Left kidney (tissue), 2 donors: ENCODE measurements around the gene NFIX. TPM values are rescaled to one million over a fixed set of nuclear protein-coding genes. Genes with fewer than 3 reads are reported as not detected.

Experiments
- DNase-seq: peaks from one replicate; pipeline ENCODE4 v3.0.0-alpha.2; 2013
- polyA plus RNA-seq: library from polyadenylated mRNA; unstranded; fragments of 120-200 nt; gene quantifications from one replicate; pipeline ENCODE4 v1.2.1, GENCODE V29; 2013; ENCODE audit not compliant: insufficient read length

NFIX gene
- polyA plus RNA-seq, 1 donor: 14.6 TPM

- DNase-seq: no peak
These were observed 95.4 kb downstream of the NFIX start for GRCh38 chr19:13090511-13091231.

- DNase-seq: no peak
These were observed 96.3 kb downstream of the NFIX start for GRCh38 chr19:13091400-13092157.

- no peak for DNase-seq
These were observed 96.9 kb downstream of the NFIX start for GRCh38 chr19:13092158-13092543.

GRCh38 chr19:13092606-13093235 lies 97.4 kb downstream of the NFIX start:
- DNase-seq: no peak

GRCh38 chr19:13093407-13094105 lies 98.3 kb downstream of the NFIX start:
- DNase-seq: no peak

GRCh38 chr19:13094106-13094504 lies 98.8 kb downstream of the NFIX start:
- DNase-seq: no peak

GRCh38 chr19:13094771-13095392 lies 99.6 kb downstream of the NFIX start:
- DNase-seq: no peak

- DNase-seq: no peak
These were observed 100.1 kb downstream of the NFIX start for GRCh38 chr19:13095393-13095784.

GRCh38 chr19:13095934-13096927 lies 101.0 kb downstream of the NFIX start:
- no peak for DNase-seq

GRCh38 chr19:13097033-13097462 lies 101.8 kb downstream of the NFIX start:
- DNase-seq: no peak

- DNase-seq: no peak
These were observed 102.4 kb downstream of the NFIX start for GRCh38 chr19:13097463-13098258.

- DNase-seq: no peak
These were observed 103.2 kb downstream of the NFIX start for GRCh38 chr19:13098277-13099072.

GRCh38 chr19:13099073-13099999 lies 104.1 kb downstream of the NFIX start:
- no peak for DNase-seq

- DNase-seq: no peak
These were observed 104.8 kb downstream of the NFIX start for GRCh38 chr19:13100031-13100588.

- DNase-seq: no peak
These were observed 105.7 kb downstream of the NFIX start for GRCh38 chr19:13100841-13101589.

GRCh38 chr19:13101590-13102415 lies 106.5 kb downstream of the NFIX start:
- DNase-seq: no peak
